NCI-H460 (cell line): Measurements from ENCODE around the gene FAM181A. TPM values are rescaled to one million over a fixed set of nuclear protein-coding genes. Genes with fewer than 3 reads are reported as not detected.

Source experiments
- DNase-seq: peaks from one replicate; pipeline ENCODE4 v3.0.0-alpha.2; 2016; ENCODE audit warnings: low read depth; ENCODE audit errors: extremely low read depth
- polyA plus RNA-seq: library from polyadenylated mRNA; depleted of rRNA; stranded (reverse); fragments of >200 nt; gene quantifications from 2 replicates; pipeline ENCODE4 v1.2.3, GENCODE V29; 2014; cell fraction: nucleus; rRNA removed
- total RNA-seq: library from RNA; depleted of rRNA; stranded (reverse); fragments of >200 nt; shearing (Covaris generic); gene quantifications from 2 replicates; pipeline ENCODE4 v1.2.3, GENCODE V29; 2014; rRNA removed

The FAM181A gene
- total RNA-seq: not detected in 2 replicates
- polyA plus RNA-seq: not detected in 2 replicates

GRCh38 chr14:93926873-93927799 is at the start of gene FAM181A:
FAM181A (plus strand) TSS chr14:93927344; CDS start chr14:93928286, 942 bp downstream.
- no peak for DNase-seq

DNA sequence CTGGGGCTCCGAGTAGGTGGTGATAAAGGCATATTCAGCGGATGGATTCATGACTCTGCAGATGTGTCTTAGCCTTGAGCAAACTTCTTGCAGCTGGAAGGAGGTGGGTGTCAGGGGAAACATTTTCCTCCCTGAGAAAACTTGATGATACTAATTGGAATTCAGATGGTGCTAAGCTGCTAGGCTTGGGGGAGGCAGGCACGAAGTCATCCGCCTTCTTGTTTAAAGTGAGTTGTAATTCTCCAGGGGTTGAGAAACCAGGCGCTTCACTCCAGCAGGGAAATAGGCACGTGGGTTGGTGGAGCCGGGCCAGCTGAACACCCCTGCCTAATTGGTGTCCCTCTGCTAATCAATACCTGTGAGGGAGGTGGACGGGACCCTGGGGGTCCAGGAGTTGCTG is 48.9 kb upstream of the FAM181A start:
- DNase-seq: no peak

DNA sequence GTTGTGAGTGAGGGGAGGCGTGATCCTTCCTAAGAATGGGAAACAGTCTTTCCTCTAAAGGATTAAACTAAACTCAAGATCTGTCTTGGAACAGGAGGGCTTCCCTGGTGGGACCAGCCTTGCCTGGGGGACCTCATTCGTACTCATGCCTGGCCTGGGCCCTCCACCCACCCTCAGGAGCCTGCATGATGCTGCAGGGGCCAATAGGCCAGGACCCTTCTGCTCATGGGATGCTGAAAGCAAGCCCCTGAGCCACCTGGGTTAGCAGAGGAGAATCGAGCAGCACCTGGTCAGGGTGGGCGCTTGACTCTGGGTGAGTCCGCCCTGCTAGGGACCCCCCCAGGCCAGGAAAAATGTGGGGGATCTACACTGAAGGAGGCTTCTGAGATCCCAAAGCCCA is 48.3 kb upstream of the FAM181A start:
- DNase-seq: no peak

GRCh38 chr14:93879362-93879983 is 47.7 kb upstream of the FAM181A start:
- DNase-seq: no peak

DNA sequence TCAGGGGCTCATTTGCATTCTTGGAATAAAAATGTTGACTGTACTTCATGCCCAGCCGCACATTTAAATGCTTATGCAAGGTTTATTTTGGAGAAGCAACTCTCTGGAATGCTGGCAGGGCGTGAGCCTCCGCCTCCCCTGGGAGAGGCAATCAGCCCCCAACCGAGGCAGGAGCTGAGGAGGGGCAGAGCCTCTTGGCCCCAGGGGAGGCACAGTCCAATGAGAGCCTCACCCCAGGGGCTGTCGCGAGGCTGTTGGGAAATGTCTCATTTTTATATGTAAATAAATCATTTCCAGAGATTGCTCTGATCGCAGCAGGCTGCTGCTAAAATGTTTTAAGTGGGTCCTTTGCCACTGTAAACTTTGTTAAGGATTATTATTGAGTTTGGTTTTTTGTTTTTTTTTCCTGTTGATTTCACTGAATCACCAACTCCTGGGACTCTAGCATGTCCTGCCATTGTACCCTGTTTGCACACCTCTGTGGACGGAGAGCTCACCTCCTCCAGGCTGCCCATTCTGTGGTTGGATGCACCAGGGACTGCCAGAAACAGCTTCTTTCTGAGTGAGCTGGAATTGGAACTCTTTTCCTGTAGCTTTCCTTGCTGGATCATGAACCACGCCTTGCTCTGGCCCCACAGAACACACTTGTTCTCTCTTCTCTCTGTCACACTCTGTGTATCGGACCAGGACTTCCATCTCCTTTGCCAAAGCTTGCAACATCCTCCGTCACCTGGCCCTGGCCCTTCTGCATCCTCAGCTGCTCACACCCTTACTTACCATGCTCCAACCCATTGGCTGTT is 46.9 kb upstream of the FAM181A start:
- DNase-seq: peak; percentile 9

- DNase-seq: no peak
Observed at GRCh38 chr14:93884950-93885349, 42.2 kb upstream of the FAM181A start.

- no peak for DNase-seq
Observed at GRCh38 chr14:93888995-93889394, 38.1 kb upstream of the FAM181A start.

DNA sequence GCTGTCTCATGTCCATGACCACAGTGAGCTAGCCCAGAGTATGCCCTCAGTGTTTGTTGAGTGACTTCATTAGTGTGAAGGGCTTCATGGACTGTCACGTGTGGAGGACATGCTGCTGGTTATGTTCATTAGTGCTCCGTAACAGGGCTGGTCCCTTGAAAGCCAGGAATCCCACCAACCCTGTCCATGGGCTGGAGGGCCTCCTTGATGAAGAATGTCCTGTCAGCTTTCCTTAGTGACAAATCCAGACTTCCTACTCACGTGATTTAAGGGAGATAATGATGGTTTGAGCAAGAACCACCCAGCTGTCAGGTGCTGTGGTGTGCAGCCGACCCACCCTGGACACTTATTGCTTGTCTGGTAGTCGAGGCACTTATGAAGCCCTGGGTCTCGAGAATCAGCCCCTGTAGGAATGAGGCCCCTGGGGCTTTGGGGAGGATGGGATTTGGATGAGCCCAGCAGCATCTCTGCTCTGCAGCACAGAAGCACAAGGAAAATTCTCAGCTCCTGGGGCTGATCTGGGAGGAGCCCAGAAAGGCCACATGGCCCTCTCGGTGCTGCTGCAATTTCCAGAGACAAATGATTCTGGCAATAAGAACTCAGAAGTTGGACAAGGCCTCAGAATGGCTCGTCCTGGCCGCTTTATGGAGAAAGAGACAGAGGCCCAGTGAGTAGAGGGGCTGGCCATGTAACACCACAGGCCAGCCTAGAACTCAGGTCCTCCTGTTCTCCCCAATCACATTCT is 37.2 kb upstream of the FAM181A start:
- no peak for DNase-seq

- DNase-seq: no peak
Observed at GRCh38 chr14:93891756-93892504, 35.2 kb upstream of the FAM181A start.

DNA sequence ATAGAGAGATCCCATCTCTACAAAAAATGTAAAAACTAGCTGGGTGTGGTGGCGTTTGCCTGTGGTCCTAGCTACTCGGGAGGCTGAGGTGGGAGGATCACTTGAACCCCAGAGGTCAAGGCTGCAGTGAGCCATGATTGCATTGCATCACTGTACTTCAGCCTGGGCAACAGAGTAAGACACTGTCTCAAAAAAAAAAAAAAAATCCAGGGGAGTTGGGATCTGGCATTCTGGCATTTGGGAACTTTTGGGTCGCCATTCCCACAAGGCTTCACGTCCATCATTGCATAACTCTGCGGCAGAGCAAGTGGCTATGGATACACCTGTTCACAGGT is 34.7 kb upstream of the FAM181A start:
- no peak for DNase-seq

GRCh38 chr14:93892923-93893558 is 34.1 kb upstream of the FAM181A start:
- DNase-seq: peak; percentile 52

DNA sequence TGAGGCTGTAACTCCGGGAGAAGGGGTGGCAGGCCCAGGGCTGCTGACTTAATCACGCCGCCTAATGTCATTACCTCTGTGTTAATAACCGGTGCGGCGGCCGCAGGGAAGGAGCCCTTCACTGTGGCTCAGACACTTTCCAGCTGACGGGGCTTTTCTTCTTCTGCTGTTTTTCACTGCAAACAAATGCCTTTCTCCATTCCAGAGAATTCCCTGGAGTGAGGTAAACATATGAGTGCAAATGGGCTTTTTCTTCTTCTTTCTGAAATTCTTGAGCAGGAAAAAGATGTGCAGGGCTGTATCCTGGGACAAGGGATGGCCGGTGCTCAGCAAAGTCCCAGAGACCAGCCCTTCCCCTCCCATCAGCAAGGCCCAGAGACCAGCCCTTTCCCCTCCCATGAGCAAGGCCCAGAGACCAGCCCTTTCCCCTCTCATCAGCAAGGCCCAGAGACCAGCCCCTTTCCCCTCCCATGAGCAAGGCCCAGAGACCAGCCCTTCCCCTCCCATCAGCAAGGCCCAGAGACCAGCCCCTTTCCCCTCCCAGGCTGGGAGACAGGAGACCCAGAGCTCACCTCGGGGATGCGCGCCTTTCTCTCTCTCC is 33.4 kb upstream of the FAM181A start:
- DNase-seq: no peak

- no peak for DNase-seq
Observed at GRCh38 chr14:93895023-93895604, 32.0 kb upstream of the FAM181A start.

DNA sequence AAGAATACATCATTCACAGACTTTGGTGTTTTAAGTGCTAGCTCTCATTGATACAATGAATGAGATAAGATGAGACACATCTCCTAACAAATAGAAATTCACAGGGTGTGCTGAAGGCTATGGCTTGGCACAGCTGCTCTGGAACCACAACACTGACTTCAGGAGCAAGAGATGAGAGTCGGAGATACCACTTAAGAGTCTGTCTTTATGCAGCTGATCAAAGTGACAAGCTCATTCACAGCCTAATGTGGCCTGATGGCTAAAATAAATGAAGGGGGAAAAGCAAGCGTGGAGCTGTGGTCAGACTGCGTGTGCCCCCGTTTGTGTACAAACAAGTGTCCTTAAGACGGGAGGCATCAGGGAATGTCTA is 29.7 kb upstream of the FAM181A start:
- no peak for DNase-seq

DNA sequence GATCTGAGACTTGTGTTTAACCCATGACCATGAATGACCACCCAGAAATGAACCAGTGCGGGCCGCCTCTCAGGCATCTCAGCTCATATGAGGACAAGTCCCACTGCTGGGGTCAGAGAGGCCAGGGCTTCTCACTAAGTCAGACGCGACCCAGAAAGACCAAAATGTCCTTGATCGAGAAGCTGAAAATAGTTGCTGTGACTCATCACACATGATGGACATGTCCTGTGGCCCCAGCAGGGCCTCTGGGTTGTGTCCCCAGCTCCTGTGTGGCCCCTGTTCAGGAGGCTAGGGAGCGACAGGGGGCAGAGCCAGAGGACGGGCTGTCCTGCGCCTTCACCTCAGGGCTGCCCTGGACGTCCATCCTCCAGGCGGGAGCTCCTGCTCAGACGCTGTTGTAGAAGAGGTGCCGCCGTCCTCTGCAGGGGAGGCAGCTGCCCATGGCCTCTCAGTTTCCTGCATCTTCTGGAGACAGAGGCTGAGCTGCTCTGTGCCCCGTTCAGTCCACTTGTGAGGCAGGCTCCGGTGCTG is 29.0 kb upstream of the FAM181A start:
- DNase-seq: no peak

DNA sequence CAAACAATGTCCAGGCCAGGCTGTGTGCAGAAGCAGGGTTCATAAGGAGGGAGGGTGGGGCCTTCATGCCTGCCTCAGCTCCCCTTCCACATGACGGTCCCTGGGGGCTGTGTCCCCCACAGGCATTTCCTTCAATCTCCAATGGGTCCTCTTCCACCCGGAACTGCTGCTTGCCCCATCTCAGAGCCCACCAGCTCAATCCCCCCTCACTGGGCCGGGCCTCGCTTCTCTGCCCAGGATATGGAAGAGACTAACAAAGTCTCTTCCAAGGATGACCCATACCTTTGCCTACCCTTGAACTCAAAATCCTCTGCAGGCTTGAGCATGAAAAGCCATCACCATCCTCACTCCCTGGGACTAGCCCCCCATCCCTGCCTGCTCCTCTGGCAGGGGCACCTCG is 28.4 kb upstream of the FAM181A start:
- no peak for DNase-seq

- no peak for DNase-seq
Observed at GRCh38 chr14:93901813-93902212, 25.3 kb upstream of the FAM181A start.

- no peak for DNase-seq
Observed at GRCh38 chr14:93902619-93903307, 24.4 kb upstream of the FAM181A start.
